Endothelial cell of umbilical vein (primary cell): ENCODE measurements around the gene AMDHD2.

Experiments used
- CTCF ChIP-seq, 2 donors: IDR thresholded peaks; 1 replicate in 1 of 2; 2 replicates in 1 of 2; pipeline ENCODE4 v1.5.1; 2011; ENCODE audit warnings: low read length in 2 of 2, mild to moderate bottlenecking in 2 of 2, moderate library complexity in 2 of 2, control low read depth in 1 of 2, inconsistent platforms in 1 of 2, low read depth in 1 of 2; ENCODE audit not compliant: insufficient read depth in 1 of 2; ENCODE audit errors: extremely low read depth in 1 of 2
- POLR2AphosphoS5 ChIP-seq: IDR thresholded peaks from 2 replicates; pipeline ENCODE4 v1.6.1; 2012; ENCODE audit warnings: low read depth, mild to moderate bottlenecking, control low read depth, low read length, moderate library complexity; ENCODE audit not compliant: insufficient read depth

GRCh38 chr16:2507052-2507659 is 13.0 kb upstream of the AMDHD2 start:
- TF ChIP-seq POLR2AphosphoS5: no peak
- TF ChIP-seq CTCF (IDR thresholded peaks at IDR 0.05; ENCODE audit: extremely low read depth in 1 of 2, insufficient read depth in 1 of 2, low read depth in 1 of 2, low read length in 2 of 2): no peak
